ACC112 (cell line): ENCODE data around the gene SNRNP48.
A peak's percentile ranks its signal among the peaks of the same experiment; 100 is the strongest.

Experiments used
- H2AFZ ChIP-seq: fragments of 200-600 bp; sonication (generic); one replicate; pipeline ENCODE4 v1.6.0; 2017; ENCODE audit warnings: antibody characterized with exemption, low read length; ENCODE audit not compliant: unreplicated experiment
- H3K27ac ChIP-seq: fragments of 200-600 bp; sonication (generic); 2 replicates; pipeline ENCODE4 v1.5.1; 2014; ENCODE audit warnings: low read depth, mild to moderate bottlenecking, antibody characterized with exemption, low read length, moderate library complexity
- H3K27me3 ChIP-seq: fragments of 200-600 bp; sonication (generic); 2 replicates; pipeline ENCODE4 v1.6.1; 2014; ENCODE audit warnings: mild to moderate bottlenecking, antibody characterized with exemption, low read length, moderate library complexity, mixed read lengths; ENCODE audit not compliant: insufficient read depth
- H3K36me3 ChIP-seq: fragments of 200-600 bp; sonication (generic); 2 replicates; pipeline ENCODE4 v1.6.1; 2016; ENCODE audit warnings: mild to moderate bottlenecking, antibody characterized with exemption, low read length, moderate library complexity, mixed read lengths; ENCODE audit not compliant: insufficient read depth
- H3K4me1 ChIP-seq: fragments of 200-600 bp; sonication (generic); one replicate; pipeline ENCODE4 v1.6.1; 2016; ENCODE audit warnings: low read length, mixed read lengths; ENCODE audit not compliant: insufficient read depth, unreplicated experiment, control insufficient read depth
- H3K4me3 ChIP-seq: fragments of 200-600 bp; sonication (generic); 2 replicates; pipeline ENCODE4 v1.5.1; 2014; ENCODE audit warnings: mild to moderate bottlenecking, low read depth, low read length
- H3K79me2 ChIP-seq: fragments of 200-600 bp; sonication (generic); one replicate; pipeline ENCODE4 v1.6.0; 2016; ENCODE audit warnings: low read length; ENCODE audit not compliant: control insufficient read depth, unreplicated experiment, insufficient read depth

The SNRNP48 gene

DNA sequence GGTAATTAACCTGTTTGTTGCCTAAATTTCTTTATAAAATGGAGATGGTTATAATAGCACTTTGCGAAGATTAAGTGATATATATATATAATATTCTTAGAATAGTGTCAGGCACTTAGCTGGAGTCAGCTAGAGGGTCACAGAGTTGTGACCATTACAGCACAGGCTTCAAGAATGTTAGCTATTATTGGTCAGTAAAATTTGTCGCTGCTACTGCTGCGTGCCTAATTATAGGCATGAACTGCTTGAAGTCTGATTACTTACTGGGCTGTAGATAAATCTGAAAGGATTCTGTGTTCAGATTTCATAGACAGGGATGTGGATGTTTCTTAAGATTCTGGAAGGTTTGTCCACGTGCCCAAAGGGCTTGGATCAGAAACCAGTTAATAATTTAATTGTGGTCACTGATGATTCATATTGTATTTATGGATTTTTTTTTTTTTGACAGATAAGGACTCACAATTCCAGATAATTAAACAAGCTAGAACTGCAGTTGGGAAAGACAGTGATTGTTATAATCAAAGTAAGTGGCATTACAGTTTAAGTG, 4.7 kb downstream of the SNRNP48 start:
- peaks cover 10% of the 10 kb centered on the region for H3K4me1 ChIP-seq
- peaks cover 24% of the 10 kb centered on the region for H3K36me3 ChIP-seq
- H3K27ac ChIP-seq, result no peak overlapping the region
- no peaks in the 10 kb centered on the region for H3K27me3 ChIP-seq
- H3K79me2 ChIP-seq, result peaks cover 33% of the 10 kb centered on the region
- H2AFZ ChIP-seq, result no peak overlapping the region
- H3K4me3 ChIP-seq, result no peak overlapping the region

DNA sequence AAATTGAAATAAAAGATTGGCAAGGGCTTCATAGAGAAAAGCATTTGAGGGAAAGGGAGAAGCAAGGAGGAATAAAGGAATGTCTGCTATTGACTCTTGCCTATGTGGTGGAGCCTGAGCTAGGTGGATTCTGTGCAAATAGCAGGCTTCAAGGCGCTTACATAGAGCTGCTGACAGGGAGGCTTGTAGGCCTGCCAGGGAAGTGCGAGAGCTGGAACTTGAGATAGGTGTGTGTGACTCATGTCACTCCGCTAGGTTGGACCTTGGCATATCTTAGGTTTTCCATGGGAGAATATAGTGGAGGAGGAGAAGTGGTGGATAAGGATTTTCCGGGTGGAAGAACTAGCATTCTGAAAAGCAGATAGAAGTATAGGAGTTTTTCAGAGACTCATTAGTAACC, 14.0 kb downstream of the SNRNP48 start:
- H3K79me2 ChIP-seq, result no peaks in the 10 kb centered on the region
- no peak overlapping the region for H3K27ac ChIP-seq
- peaks cover 66% of the 10 kb centered on the region for H3K36me3 ChIP-seq
- H2AFZ ChIP-seq, result no peak overlapping the region
- H3K4me1 ChIP-seq, result no peaks in the 10 kb centered on the region
- no peak overlapping the region for H3K4me3 ChIP-seq
- no peaks in the 10 kb centered on the region for H3K27me3 ChIP-seq

GRCh38 chr6:7604506-7604905, 14.5 kb downstream of the SNRNP48 start:
- Histone ChIP-seq H2AFZ (no peak overlapping the region), H3K36me3 (peaks cover 62% of the 10 kb centered on the region), H3K27ac (no peak overlapping the region), H3K4me3 (no peak overlapping the region), H3K27me3 (no peaks in the 10 kb centered on the region), H3K79me2 (no peaks in the 10 kb centered on the region), H3K4me1 (no peaks in the 10 kb centered on the region)

- no peak overlapping the region for H3K27ac ChIP-seq
- peaks cover 14% of the 10 kb centered on the region for H3K4me1 ChIP-seq
- peak overlapping the region; percentile 2; the same call in 1 of the 2 replicates for H3K4me3 ChIP-seq
These were observed 25.8 kb downstream of the SNRNP48 start for GRCh38 chr6:7615611-7616383.

GRCh38 chr6:7617801-7618764, 28.1 kb downstream of the SNRNP48 start:
- H3K4me1 ChIP-seq, result peaks cover 17% of the 10 kb centered on the region
- H3K27ac ChIP-seq, result peak overlapping the region; percentile 23; the same call in 1 of the 2 replicates
- H3K4me3 ChIP-seq, result peak overlapping the region; percentile 34; the same call in 1 of the 2 replicates
- H3K36me3 ChIP-seq, result no peaks in the 10 kb centered on the region
- H2AFZ ChIP-seq, result peak overlapping the region; percentile 42
- no peaks in the 10 kb centered on the region for H3K79me2 ChIP-seq
- no peaks in the 10 kb centered on the region for H3K27me3 ChIP-seq

More at GRCh38 chr6:7615611-7616383, 25.8 kb downstream of the SNRNP48 start:
- no peaks in the 10 kb centered on the region for H3K36me3 ChIP-seq
- H2AFZ ChIP-seq, result no peak overlapping the region
- H3K27me3 ChIP-seq, result no peaks in the 10 kb centered on the region
- H3K79me2 ChIP-seq, result no peaks in the 10 kb centered on the region

- Histone ChIP-seq H3K79me2 (no peaks in the 10 kb centered on the region), H3K27ac (no peak overlapping the region), H3K27me3 (no peaks in the 10 kb centered on the region), H3K4me1 (peaks cover 17% of the 10 kb centered on the region), H3K36me3 (no peaks in the 10 kb centered on the region), H3K4me3 (no peak overlapping the region), H2AFZ (no peak overlapping the region)
These were observed 31.8 kb downstream of the SNRNP48 start for GRCh38 chr6:7621761-7622160.

DNA sequence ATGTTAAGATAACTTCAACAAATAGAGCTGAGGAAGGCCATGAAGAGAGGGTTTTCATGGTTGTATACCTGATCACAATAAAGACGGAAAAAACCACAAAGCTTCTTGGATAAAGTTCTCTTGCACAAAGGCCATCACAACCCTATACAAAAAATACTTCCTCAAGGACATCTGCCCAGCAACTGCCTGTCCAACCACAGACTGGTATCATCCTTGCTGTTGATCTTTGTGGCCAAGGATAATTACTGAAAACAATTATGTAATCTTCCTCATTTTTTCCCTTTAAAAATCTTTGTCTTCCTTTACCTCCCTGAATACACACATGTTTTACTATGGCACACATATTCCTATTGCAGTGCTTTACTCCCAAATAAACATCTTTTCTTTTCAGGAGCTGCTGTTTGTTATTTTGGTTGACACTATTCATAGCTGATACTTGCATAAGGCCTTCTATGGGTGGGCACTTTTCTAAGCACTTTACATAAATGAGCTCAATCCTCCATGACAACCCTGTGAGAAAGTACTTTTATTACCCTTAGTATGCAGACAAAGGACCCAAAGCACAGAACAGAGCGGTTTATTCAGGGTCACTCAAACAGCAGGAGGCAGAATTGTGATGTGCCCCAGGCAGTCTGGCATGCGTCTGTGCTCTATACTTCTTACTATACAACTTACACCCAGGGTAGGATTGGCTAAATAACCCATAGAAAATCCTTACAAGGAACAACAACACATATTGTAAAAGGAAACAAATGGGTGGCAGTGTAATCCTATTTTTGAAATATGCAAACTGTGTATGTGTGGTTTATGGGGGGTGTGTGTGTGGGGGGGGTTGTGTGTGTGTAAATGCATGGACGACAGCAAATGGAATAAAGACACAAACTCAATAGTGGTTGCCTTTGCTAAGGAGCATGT, 35.1 kb downstream of the SNRNP48 start:
- H3K79me2 ChIP-seq, result no peaks in the 10 kb centered on the region
- H3K36me3 ChIP-seq, result no peaks in the 10 kb centered on the region
- no peak overlapping the region for H2AFZ ChIP-seq
- peaks cover 3% of the 10 kb centered on the region for H3K4me1 ChIP-seq
- H3K27me3 ChIP-seq, result no peaks in the 10 kb centered on the region
- H3K27ac ChIP-seq, result no peak overlapping the region
- H3K4me3 ChIP-seq, result no peak overlapping the region

DNA sequence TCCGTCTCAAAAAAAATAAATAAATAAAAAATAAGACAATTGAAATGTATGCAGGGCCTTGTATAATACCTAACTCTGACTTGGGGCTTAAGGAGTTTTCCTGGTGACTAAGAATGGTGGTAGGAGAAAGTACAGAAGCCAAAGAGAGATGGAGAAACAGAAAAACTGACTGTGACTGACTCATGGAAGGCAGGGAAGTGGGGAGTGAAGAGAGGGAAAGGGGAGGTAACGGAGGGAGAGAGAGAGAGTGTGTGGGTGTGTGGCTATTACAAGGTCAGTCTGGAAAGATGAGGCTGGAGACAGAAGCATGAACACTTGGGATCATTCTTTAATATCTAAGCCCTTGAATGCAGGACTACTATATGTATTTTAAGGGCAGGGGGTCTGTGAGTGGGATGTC, 38.5 kb downstream of the SNRNP48 start:
- Histone ChIP-seq H3K27ac (no peak overlapping the region), H3K27me3 (no peaks in the 10 kb centered on the region), H3K79me2 (no peaks in the 10 kb centered on the region), H3K36me3 (no peaks in the 10 kb centered on the region), H2AFZ (no peak overlapping the region), H3K4me3 (no peak overlapping the region), H3K4me1 (no peaks in the 10 kb centered on the region)

DNA sequence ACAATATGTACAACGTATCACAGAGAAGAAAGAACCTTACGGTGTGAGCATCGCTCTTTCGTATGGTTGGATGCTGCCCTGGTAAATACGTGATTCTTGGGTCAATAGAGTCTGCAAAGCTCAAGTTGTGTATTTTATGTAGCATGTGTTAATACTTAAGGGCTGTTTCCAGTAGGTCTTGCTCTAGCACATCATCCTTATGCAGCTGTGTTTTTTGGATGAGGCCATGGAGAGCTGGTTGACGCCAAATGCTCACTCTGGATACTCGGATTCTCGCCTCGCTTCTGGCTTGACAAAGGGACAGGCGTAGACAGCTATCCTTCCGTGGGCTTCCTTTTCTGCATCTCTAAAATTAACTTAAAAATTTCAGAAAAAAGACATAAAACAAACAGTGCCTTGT, 38.9 kb downstream of the SNRNP48 start:
- Histone ChIP-seq H3K27me3 (no peaks in the 10 kb centered on the region), H3K79me2 (no peaks in the 10 kb centered on the region), H3K4me3 (no peak overlapping the region), H2AFZ (no peak overlapping the region), H3K27ac (no peak overlapping the region), H3K36me3 (no peaks in the 10 kb centered on the region), H3K4me1 (no peaks in the 10 kb centered on the region)

DNA sequence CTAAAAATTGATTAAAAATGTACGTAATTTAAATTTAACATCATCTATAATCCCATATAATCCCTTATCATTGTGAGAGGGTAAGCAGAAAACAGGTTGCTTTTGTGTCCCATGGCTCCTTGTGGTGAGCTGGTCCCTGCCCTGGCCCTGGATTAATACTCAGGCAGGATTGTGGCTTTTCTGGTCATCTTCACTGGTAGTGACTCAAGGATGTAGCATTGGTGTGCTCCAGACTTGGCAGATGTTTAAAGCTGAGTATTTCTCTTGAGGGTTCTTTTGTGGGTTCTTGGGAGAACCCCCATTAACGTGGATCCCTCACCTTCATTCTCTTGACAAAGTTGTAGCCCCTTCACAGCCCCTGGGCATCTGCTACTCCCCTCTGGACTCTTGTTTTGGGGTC, 39.3 kb downstream of the SNRNP48 start:
- no peak overlapping the region for H3K27ac ChIP-seq
- H3K36me3 ChIP-seq, result no peaks in the 10 kb centered on the region
- H3K27me3 ChIP-seq, result no peaks in the 10 kb centered on the region
- H3K79me2 ChIP-seq, result no peaks in the 10 kb centered on the region
- H2AFZ ChIP-seq, result no peak overlapping the region
- no peak overlapping the region for H3K4me3 ChIP-seq
- no peaks in the 10 kb centered on the region for H3K4me1 ChIP-seq
